Loucy (cell line): ENCODE results near the gene PJA2.

ENCODE experiments used
- H2AFZ ChIP-seq: fragments of 200-600 bp; sonication (generic); 2 replicates; pipeline ENCODE4 v1.6.0; 2016; ENCODE audit warnings: antibody characterized with exemption, mild to moderate bottlenecking, low read length, moderate library complexity
- H3F3A ChIP-seq: fragments of 200-600 bp; 2 replicates; pipeline ENCODE4 v1.6.0; 2016; ENCODE audit warnings: antibody characterized with exemption, low read depth, mild to moderate bottlenecking
- H3K27me3 ChIP-seq: fragments of 200-600 bp; sonication (generic); 2 replicates; pipeline ENCODE4 v1.6.1; 2014; ENCODE audit warnings: low read length, mild to moderate bottlenecking; ENCODE audit not compliant: insufficient read depth, poor library complexity, severe bottlenecking
- H3K36me3 ChIP-seq: fragments of 200-600 bp; sonication (generic); 2 replicates; pipeline ENCODE4 v1.6.1; 2016; ENCODE audit warnings: low read length; ENCODE audit not compliant: insufficient read depth
- H3K4me1 ChIP-seq: fragments of 200-600 bp; sonication (generic); 2 replicates; pipeline ENCODE4 v1.5.1; 2014; ENCODE audit warnings: low read length, mild to moderate bottlenecking; ENCODE audit not compliant: insufficient read depth, poor library complexity, severe bottlenecking
- H3K4me2 ChIP-seq: fragments of 200-600 bp; sonication (generic); 2 replicates; pipeline ENCODE4 v1.6.0; 2014; ENCODE audit warnings: antibody characterized with exemption, low read length, low read depth, mild to moderate bottlenecking; ENCODE audit not compliant: poor library complexity, severe bottlenecking
- H3K4me3 ChIP-seq: fragments of 200-600 bp; sonication (generic); 2 replicates; pipeline ENCODE4 v1.5.1; 2014; ENCODE audit warnings: low read length, mild to moderate bottlenecking, mixed read lengths; ENCODE audit not compliant: poor library complexity, severe bottlenecking
- H3K79me2 ChIP-seq: fragments of 200-600 bp; sonication (generic); 2 replicates; pipeline ENCODE4 v1.6.1; 2014; ENCODE audit warnings: low read length; ENCODE audit not compliant: insufficient read depth
- H3K9ac ChIP-seq: fragments of 200-600 bp; sonication (generic); 2 replicates; pipeline ENCODE4 v1.6.0; 2014; ENCODE audit warnings: mild to moderate bottlenecking, low read depth, low read length, moderate library complexity; ENCODE audit not compliant: poor library complexity, severe bottlenecking
- H3K9me2 ChIP-seq: fragments of 200-600 bp; sonication (generic); replicated peaks from 2 replicates; pipeline ENCODE4 v1.6.1; 2016; ENCODE audit warnings: low read depth, low read length, mixed read lengths
- H3K9me3 ChIP-seq: fragments of 200-600 bp; sonication (generic); 2 replicates; pipeline ENCODE4 v1.6.1; 2014; ENCODE audit warnings: mild to moderate bottlenecking, antibody characterized with exemption, low read length, low read depth; ENCODE audit not compliant: insufficient read depth
- H4K20me1 ChIP-seq: fragments of 200-600 bp; sonication (generic); 2 replicates; pipeline ENCODE4 v1.6.0; 2014; ENCODE audit warnings: antibody characterized with exemption, low read length, mild to moderate bottlenecking; ENCODE audit not compliant: insufficient read depth, poor library complexity, severe bottlenecking
- EZH2phosphoT487 ChIP-seq: fragments of 200-600 bp; IDR thresholded peaks from 2 replicates; pipeline ENCODE4 v1.6.1; 2018; ENCODE audit warnings: antibody characterized with exemption, mild to moderate bottlenecking, moderate library complexity, borderline replicate concordance
- TF ChIP-seq, protein P1 (sequence below): fragments of 200-600 bp; sonication (generic); conservative IDR thresholded peaks from 2 replicates; pipeline ENCODE4 v1.5.1; 2014; ENCODE audit warnings: mild to moderate bottlenecking, antibody characterized with exemption, low read length

The PJA2 gene

GRCh38 chr5:109374625-109375024 lies 35.1 kb downstream of the PJA2 start:
- Histone ChIP-seq H4K20me1 (peaks cover 3% of the 10 kb centered on the region), H3F3A (no peaks in the 10 kb centered on the region), H3K4me1 (no peaks in the 10 kb centered on the region), H3K4me3 (no peak overlapping the region), H3K9ac (no peak overlapping the region), H3K79me2 (peaks cover 24% of the 10 kb centered on the region; the same call in 1 of the 2 replicates), H3K9me2 (no peaks in the 10 kb centered on the region), H3K36me3 (peaks cover 28% of the 10 kb centered on the region; the same call in 1 of the 2 replicates), H3K4me2 (no peak overlapping the region), H3K27me3 (no peaks in the 10 kb centered on the region), H3K9me3 (no peaks in the 10 kb centered on the region), H2AFZ (no peak overlapping the region)
- TF ChIP-seq, protein P1, sequence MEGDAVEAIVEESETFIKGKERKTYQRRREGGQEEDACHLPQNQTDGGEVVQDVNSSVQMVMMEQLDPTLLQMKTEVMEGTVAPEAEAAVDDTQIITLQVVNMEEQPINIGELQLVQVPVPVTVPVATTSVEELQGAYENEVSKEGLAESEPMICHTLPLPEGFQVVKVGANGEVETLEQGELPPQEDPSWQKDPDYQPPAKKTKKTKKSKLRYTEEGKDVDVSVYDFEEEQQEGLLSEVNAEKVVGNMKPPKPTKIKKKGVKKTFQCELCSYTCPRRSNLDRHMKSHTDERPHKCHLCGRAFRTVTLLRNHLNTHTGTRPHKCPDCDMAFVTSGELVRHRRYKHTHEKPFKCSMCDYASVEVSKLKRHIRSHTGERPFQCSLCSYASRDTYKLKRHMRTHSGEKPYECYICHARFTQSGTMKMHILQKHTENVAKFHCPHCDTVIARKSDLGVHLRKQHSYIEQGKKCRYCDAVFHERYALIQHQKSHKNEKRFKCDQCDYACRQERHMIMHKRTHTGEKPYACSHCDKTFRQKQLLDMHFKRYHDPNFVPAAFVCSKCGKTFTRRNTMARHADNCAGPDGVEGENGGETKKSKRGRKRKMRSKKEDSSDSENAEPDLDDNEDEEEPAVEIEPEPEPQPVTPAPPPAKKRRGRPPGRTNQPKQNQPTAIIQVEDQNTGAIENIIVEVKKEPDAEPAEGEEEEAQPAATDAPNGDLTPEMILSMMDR: peak; percentile 24; the same call in 1 of the 2 replicates
- no peak for TF ChIP-seq EZH2phosphoT487

DNA sequence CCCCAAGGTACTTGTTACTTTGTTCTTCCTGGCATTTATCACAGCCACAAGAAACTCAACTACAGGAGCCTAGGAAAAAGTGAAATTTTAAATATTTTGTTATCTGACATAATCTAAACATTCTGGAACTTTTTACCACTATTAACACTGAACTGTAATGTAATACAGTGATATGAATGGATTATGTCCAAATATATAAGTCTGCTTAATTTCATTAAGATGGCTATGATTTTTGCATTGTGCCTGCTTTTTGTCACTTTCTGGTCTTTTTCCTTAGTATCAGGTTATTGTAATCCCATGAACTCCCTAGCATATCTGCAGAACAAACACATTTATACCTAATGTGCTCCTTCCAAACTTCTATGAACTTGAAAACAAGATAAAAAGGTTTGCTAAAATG lies 35.8 kb downstream of the PJA2 start:
- peaks cover 3% of the 10 kb centered on the region for H4K20me1 ChIP-seq
- H2AFZ ChIP-seq: no peak overlapping the region
- H3K27me3 ChIP-seq: no peaks in the 10 kb centered on the region
- H3K4me3 ChIP-seq: no peak overlapping the region
- H3K9me2 ChIP-seq: no peaks in the 10 kb centered on the region
- peaks cover 24% of the 10 kb centered on the region; the same call in 1 of the 2 replicates for H3K36me3 ChIP-seq
- H3F3A ChIP-seq: no peaks in the 10 kb centered on the region
- TF ChIP-seq EZH2phosphoT487: no peak
- TF ChIP-seq, protein P1: no peak
- H3K9ac ChIP-seq: no peak overlapping the region
- H3K9me3 ChIP-seq: no peaks in the 10 kb centered on the region
- H3K79me2 ChIP-seq: peaks cover 24% of the 10 kb centered on the region; the same call in 1 of the 2 replicates
- no peaks in the 10 kb centered on the region for H3K4me1 ChIP-seq
- no peak overlapping the region for H3K4me2 ChIP-seq

- no peaks in the 10 kb centered on the region for H3K9me2 ChIP-seq
- H3K9me3 ChIP-seq: 0 out of 2 replicates have a peak, but pooled peaks cover 4% of the 10 kb centered on the region
- H3F3A ChIP-seq: no peaks in the 10 kb centered on the region
- H3K4me1 ChIP-seq: no peaks in the 10 kb centered on the region
- H4K20me1 ChIP-seq: no peaks in the 10 kb centered on the region
- H3K27me3 ChIP-seq: no peaks in the 10 kb centered on the region
- H3K4me3 ChIP-seq: no peak overlapping the region
- TF ChIP-seq EZH2phosphoT487: no peak
- TF ChIP-seq, protein P1: no peak
- no peak overlapping the region for H2AFZ ChIP-seq
- H3K36me3 ChIP-seq: peaks cover 30% of the 10 kb centered on the region
- peaks cover 24% of the 10 kb centered on the region for H3K79me2 ChIP-seq
- no peak overlapping the region for H3K9ac ChIP-seq
- H3K4me2 ChIP-seq: no peak overlapping the region
Observed at GRCh38 chr5:109370343-109370742, 39.4 kb downstream of the PJA2 start.
